22Rv1 (cell line): Measurements from ENCODE around the gene B4GALT5.

Experiments used
- ZFX ChIP-seq: fragments of 450-650 bp; IDR thresholded peaks from 2 replicates; pipeline ENCODE4 v1.6.1; 2017; ENCODE audit warnings: antibody characterized with exemption, borderline replicate concordance
- TF ChIP-seq, protein P1 (sequence below): fragments of 450-650 bp; IDR thresholded peaks from 2 replicates; pipeline ENCODE4 v1.5.1; 2017; ENCODE audit warnings: mild to moderate bottlenecking

DNA sequence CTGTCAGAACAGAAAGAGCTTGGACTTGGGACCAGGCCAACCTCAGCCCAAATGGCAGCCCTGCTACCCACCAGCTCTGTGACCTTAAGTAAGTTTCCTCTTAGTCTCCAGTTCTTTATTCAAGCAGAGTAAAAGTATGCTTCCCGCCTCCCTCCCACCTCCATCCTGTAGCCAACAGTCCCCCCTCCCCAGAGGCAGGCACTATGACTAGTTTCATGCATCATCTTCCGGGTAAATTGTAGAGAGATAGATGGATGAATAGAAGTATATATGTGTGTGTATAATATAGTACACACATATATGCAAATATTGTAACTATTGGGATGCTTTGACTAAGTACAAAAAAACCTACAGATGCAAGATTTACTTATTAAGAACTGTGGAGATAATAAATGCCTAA is 39.5 kb upstream of the B4GALT5 start:
- TF ChIP-seq, protein P1, sequence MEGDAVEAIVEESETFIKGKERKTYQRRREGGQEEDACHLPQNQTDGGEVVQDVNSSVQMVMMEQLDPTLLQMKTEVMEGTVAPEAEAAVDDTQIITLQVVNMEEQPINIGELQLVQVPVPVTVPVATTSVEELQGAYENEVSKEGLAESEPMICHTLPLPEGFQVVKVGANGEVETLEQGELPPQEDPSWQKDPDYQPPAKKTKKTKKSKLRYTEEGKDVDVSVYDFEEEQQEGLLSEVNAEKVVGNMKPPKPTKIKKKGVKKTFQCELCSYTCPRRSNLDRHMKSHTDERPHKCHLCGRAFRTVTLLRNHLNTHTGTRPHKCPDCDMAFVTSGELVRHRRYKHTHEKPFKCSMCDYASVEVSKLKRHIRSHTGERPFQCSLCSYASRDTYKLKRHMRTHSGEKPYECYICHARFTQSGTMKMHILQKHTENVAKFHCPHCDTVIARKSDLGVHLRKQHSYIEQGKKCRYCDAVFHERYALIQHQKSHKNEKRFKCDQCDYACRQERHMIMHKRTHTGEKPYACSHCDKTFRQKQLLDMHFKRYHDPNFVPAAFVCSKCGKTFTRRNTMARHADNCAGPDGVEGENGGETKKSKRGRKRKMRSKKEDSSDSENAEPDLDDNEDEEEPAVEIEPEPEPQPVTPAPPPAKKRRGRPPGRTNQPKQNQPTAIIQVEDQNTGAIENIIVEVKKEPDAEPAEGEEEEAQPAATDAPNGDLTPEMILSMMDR: no peak
- TF ChIP-seq ZFX: no peak
